GM13977 (cell line): ENCODE data around the gene NTN1.

Experiments used
- DNase-seq: peaks from one replicate; pipeline ENCODE4 v3.0.0; 2012; ENCODE audit warnings: low spot score
- CTCF ChIP-seq: IDR thresholded peaks from 2 replicates; pipeline ENCODE4 v1.5.1; 2012; ENCODE audit warnings: mild to moderate bottlenecking, control low read depth; ENCODE audit not compliant: insufficient read depth; ENCODE audit errors: extremely low read depth, missing control alignments
- in situ Hi-C: fragments of 300-500 bp; cut with MboI; formaldehyde crosslinking; loops from one replicate; pipeline ENCODE4 v1.12.0; 2022; ENCODE audit warnings: low sequenced_read_pairs, low pct_unique_long_range_greater_than_20kb, mixed read lengths, inconsistent platforms; ENCODE audit not compliant: unreplicated experiment

Gene NTN1

GRCh38 chr17:9132944-9133610 is 111.8 kb downstream of the NTN1 start:
- TF ChIP-seq CTCF = no peak
- in situ Hi-C loops = no loop called here
- no peak for DNase-seq

GRCh38 chr17:9138161-9138717 is 116.9 kb downstream of the NTN1 start:
- no peak for DNase-seq
- in situ Hi-C loops = no loop called here
- no peak for TF ChIP-seq CTCF

GRCh38 chr17:9139695-9140094 is 118.4 kb downstream of the NTN1 start:
- TF ChIP-seq CTCF = no peak
- in situ Hi-C loops = no loop called here
- DNase-seq = no peak

- no peak for TF ChIP-seq CTCF
- no peak for DNase-seq
- in situ Hi-C loops = no loop called here
Measured at GRCh38 chr17:9140550-9141424, 119.5 kb downstream of the NTN1 start.

GRCh38 chr17:9141425-9141753 is 120.1 kb downstream of the NTN1 start:
- DNase-seq = no peak
- TF ChIP-seq CTCF = no peak
- in situ Hi-C loops = no loop called here

- DNase-seq = no peak
- no peak for TF ChIP-seq CTCF
- in situ Hi-C loops = no loop called here
Measured at GRCh38 chr17:9142772-9143494, 121.6 kb downstream of the NTN1 start.
